Measurements from ENCODE around the gene EPC2.

EPC2 gene

DNA sequence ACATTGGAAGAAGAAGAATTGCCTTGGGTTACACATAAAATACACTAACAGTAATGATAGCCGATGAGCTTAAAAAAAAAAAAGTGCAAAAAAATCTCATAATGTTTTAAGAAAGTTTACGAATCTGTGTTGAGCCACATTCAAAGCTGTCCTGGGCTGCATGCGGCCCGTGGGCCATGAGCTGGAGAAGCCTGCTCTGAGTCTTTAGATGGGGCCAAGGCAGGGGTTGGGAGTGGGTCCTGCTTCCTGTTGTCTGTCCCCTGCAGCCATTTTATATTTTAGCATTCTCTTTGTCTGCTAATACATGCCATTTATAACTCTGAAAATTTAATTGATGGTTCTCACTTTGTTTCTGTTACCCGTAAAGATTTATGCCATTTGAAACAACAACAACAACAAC, 93.2 kb downstream of the EPC2 start:
- no peaks in the 10 kb centered on the region for H3K27me3 ChIP-seq (ENCODE audit: low read depth, low read length)
- no peak overlapping the region for H3K4me3 ChIP-seq (ENCODE audit: low read depth in 1 of 2, low read length in 2 of 2)
- no peaks in the 10 kb centered on the region for H3K36me3 ChIP-seq (ENCODE audit: control insufficient read depth in 1 of 2, insufficient read depth in 2 of 2, low read length in 2 of 2)
- H3K4me1 ChIP-seq (ENCODE audit: control insufficient read depth in 1 of 2, insufficient read depth in 2 of 2, low read length in 2 of 2), result no peaks in the 10 kb centered on the region
- H3K27ac ChIP-seq (ENCODE audit: low read length), result no peak overlapping the region
- H3K9me3 ChIP-seq (ENCODE audit: control insufficient read depth in 1 of 2, low read length in 2 of 2), result no peaks in the 10 kb centered on the region

DNA sequence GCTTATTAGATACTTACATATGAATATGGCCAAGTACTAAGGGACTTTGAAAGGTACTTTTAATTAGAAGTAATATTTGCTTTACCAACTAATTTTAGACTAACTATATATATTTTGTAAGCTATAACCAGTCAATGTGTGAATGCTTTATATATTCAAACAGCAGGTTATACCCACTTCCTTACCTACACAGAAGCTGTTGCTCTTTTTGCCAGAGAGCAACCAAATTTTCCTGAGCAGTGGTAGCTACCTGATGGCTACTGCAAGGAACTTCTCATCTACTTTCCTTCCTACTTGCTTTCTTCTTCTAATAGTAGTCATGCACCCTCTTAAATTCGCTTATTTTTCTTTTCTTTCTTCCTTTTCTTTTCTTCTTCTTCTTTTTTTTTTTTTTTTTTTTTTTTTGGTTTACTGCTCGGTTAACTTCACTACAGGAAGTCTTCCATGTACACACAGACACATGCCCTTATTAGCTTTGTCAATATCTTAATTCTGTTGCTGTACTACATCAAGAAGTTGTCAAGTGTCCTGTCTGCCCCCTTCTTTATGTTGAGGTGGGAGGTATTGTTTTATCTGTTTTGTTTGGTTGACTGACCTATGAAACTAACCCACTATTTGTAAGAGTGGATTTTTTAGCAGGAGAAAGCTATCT, 95.0 kb downstream of the EPC2 start:
- no peaks in the 10 kb centered on the region for H3K27me3 ChIP-seq (ENCODE audit: low read depth, low read length)
- no peaks in the 10 kb centered on the region for H3K36me3 ChIP-seq (ENCODE audit: control insufficient read depth in 1 of 2, insufficient read depth in 2 of 2, low read length in 2 of 2)
- H3K27ac ChIP-seq (ENCODE audit: low read length), result no peak overlapping the region
- no peak overlapping the region for H3K4me3 ChIP-seq (ENCODE audit: low read depth in 1 of 2, low read length in 2 of 2)
- no peaks in the 10 kb centered on the region for H3K9me3 ChIP-seq (ENCODE audit: control insufficient read depth in 1 of 2, low read length in 2 of 2)
- H3K4me1 ChIP-seq (ENCODE audit: control insufficient read depth in 1 of 2, insufficient read depth in 2 of 2, low read length in 2 of 2), result no peaks in the 10 kb centered on the region

DNA sequence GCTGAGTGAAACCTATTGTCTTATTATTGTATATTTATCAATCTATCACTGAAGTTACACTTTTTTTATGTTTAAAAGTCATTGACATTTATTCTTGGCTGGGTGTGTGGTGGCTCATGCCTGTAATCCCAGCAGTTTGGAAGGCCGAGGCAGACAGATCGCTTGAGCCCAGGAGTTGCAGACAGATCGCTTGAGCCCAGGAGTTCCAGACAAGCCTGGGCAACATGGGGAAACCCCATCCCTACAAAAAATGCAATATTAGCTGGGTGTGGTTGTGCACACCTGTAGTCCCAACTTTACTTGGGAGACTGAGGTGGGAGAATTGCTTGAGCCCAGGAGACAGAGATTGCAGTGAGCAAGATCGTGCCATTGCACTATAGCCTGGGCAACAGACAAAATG, 97.8 kb downstream of the EPC2 start:
- no peaks in the 10 kb centered on the region for H3K9me3 ChIP-seq (ENCODE audit: control insufficient read depth in 1 of 2, low read length in 2 of 2)
- no peaks in the 10 kb centered on the region for H3K27me3 ChIP-seq (ENCODE audit: low read depth, low read length)
- H3K36me3 ChIP-seq (ENCODE audit: control insufficient read depth in 1 of 2, insufficient read depth in 2 of 2, low read length in 2 of 2), result peaks cover 0 to 2% of the 10 kb centered on the region in 2 donors
- no peak overlapping the region for H3K4me3 ChIP-seq (ENCODE audit: low read depth in 1 of 2, low read length in 2 of 2)
- H3K4me1 ChIP-seq (ENCODE audit: control insufficient read depth in 1 of 2, insufficient read depth in 2 of 2, low read length in 2 of 2), result no peaks in the 10 kb centered on the region
- H3K27ac ChIP-seq (ENCODE audit: low read length), result no peak overlapping the region

DNA sequence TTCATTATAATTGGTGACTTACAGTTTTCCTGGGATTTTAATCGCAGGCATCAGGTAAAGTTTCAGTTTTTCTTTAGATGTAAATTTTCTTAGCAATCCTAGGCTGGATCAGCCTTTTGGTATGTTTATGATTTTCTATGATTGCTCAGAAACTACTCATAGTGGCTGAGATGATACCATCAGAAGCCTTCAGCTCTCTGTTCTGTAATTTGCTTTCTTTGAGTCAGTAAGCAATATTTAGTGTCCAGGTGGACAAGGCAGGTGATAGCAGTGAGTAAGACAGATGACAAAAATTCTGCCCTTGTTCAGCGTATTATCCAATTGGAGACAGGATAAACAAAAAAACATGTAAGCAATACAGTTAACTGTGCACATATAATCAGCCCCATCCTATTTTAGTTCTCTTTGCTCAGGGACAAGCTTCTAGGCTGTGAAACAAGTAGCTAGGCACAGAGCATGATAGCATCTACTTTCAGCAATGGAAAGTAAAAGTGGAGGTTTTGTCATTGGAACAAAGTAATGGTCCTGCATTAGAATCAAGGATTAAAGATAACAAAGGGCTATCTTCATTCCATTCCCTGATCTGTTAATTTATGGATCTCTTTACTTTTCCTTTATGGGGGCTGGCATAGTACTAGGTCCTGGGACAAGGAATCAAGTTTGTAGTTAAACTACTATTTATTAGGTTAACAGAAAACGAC, 100.8 kb downstream of the EPC2 start:
- no peak overlapping the region for H3K27ac ChIP-seq (ENCODE audit: low read length)
- no peaks in the 10 kb centered on the region for H3K27me3 ChIP-seq (ENCODE audit: low read depth, low read length)
- H3K4me3 ChIP-seq (ENCODE audit: low read depth in 1 of 2, low read length in 2 of 2), result no peak overlapping the region
- peaks cover 0 to 6% of the 10 kb centered on the region in 2 donors for H3K36me3 ChIP-seq (ENCODE audit: control insufficient read depth in 1 of 2, insufficient read depth in 2 of 2, low read length in 2 of 2)
- no peaks in the 10 kb centered on the region for H3K4me1 ChIP-seq (ENCODE audit: control insufficient read depth in 1 of 2, insufficient read depth in 2 of 2, low read length in 2 of 2)
- no peaks in the 10 kb centered on the region for H3K9me3 ChIP-seq (ENCODE audit: control insufficient read depth in 1 of 2, low read length in 2 of 2)

DNA sequence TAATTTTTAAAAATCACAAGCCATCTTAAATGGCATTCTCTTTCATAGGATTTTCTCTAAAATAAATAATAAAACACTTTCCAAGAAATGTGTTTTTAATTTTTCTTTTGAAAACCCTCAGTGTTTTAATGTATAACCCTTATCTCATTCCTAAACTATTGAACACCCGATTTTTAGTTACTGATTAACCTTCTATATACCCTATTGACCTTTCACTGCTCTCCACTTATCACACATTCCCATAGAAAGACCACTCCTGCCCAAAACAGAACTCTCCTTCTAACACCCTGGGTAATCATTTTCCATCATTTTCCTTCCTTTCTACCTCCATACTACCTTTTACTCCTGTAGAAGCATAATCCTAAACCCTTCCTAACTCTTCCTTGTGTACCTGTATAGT, 102.4 kb downstream of the EPC2 start:
- H3K4me3 ChIP-seq (ENCODE audit: low read depth in 1 of 2, low read length in 2 of 2), result no peak overlapping the region
- no peaks in the 10 kb centered on the region for H3K9me3 ChIP-seq (ENCODE audit: control insufficient read depth in 1 of 2, low read length in 2 of 2)
- H3K4me1 ChIP-seq (ENCODE audit: control insufficient read depth in 1 of 2, insufficient read depth in 2 of 2, low read length in 2 of 2), result no peaks in the 10 kb centered on the region
- no peaks in the 10 kb centered on the region for H3K27me3 ChIP-seq (ENCODE audit: low read depth, low read length)
- H3K27ac ChIP-seq (ENCODE audit: low read length), result no peak overlapping the region
- peaks cover 0 to 8% of the 10 kb centered on the region in 2 donors for H3K36me3 ChIP-seq (ENCODE audit: control insufficient read depth in 1 of 2, insufficient read depth in 2 of 2, low read length in 2 of 2)

DNA sequence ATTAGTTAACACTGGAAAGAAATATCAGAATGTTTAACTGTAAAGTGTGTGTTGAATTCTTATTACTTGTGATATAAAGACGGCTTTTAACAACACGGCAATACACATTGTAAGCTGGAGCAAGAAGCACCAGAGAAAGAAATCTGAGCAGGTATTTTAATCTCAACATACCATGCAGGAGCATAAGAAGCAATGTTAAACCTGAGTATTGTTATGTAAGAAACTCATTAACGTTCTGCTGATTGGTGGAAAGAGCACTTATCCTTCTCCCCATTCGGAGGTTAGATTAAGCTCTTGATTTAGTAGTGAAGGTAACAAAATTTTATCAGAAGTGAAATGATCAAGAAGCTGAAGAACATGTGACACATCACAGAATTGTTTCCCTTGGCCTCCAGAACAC, 107.4 kb downstream of the EPC2 start:
- no peaks in the 10 kb centered on the region for H3K9me3 ChIP-seq (ENCODE audit: control insufficient read depth in 1 of 2, low read length in 2 of 2)
- H3K36me3 ChIP-seq (ENCODE audit: control insufficient read depth in 1 of 2, insufficient read depth in 2 of 2, low read length in 2 of 2), result peaks cover 3 to 16% of the 10 kb centered on the region in 2 donors
- no peaks in the 10 kb centered on the region for H3K27me3 ChIP-seq (ENCODE audit: low read depth, low read length)
- H3K4me3 ChIP-seq (ENCODE audit: low read depth in 1 of 2, low read length in 2 of 2), result no peak overlapping the region
- H3K27ac ChIP-seq (ENCODE audit: low read length), result no peak overlapping the region
- H3K4me1 ChIP-seq (ENCODE audit: control insufficient read depth in 1 of 2, insufficient read depth in 2 of 2, low read length in 2 of 2), result peaks cover 0 to 5% of the 10 kb centered on the region in 2 donors

DNA sequence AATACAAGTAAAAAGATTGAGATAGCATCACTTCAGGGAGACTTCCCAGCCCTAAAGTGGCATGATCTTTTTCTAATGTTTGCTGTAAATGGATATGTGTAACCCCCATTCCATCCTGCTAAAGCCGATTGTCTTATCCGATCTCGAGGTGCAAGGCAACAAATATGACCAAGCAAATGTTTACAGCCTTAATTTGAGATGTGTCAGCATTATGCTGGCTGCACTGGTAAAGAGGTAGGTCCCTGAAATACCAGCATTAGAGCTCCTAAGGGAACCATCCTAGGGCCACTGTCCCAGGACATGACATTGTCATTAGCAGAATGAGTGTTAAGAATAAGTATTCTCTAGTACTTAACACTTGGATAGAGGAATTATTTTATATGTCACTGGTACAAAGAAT, 108.4 kb downstream of the EPC2 start:
- H3K36me3 ChIP-seq (ENCODE audit: control insufficient read depth in 1 of 2, insufficient read depth in 2 of 2, low read length in 2 of 2), result peaks cover 3 to 10% of the 10 kb centered on the region in 2 donors
- no peak overlapping the region for H3K27ac ChIP-seq (ENCODE audit: low read length)
- no peaks in the 10 kb centered on the region for H3K27me3 ChIP-seq (ENCODE audit: low read depth, low read length)
- H3K4me1 ChIP-seq (ENCODE audit: control insufficient read depth in 1 of 2, insufficient read depth in 2 of 2, low read length in 2 of 2), result peaks cover 0 to 5% of the 10 kb centered on the region in 2 donors
- H3K4me3 ChIP-seq (ENCODE audit: low read depth in 1 of 2, low read length in 2 of 2), result no peak overlapping the region
- no peaks in the 10 kb centered on the region for H3K9me3 ChIP-seq (ENCODE audit: control insufficient read depth in 1 of 2, low read length in 2 of 2)

DNA sequence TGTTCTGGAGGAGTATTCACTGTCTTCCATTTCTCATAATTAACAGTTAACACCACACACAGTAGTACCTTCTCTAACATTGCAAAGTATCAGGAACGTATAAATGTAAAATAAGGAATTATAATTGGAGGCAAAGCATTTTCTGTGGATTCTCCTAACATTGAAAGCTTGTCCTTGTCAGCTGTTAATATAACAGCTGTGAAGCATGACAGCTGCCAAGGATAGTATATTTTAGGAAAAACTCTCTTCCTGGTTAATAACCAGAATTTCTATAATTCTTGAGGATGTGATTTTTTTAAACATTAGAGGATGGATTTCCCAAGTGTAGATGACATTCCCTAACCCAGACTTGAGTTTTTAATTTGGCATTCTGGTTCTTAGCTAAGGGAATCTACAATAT, 110.3 kb downstream of the EPC2 start:
- H3K36me3 ChIP-seq (ENCODE audit: control insufficient read depth in 1 of 2, insufficient read depth in 2 of 2, low read length in 2 of 2), result peaks cover 3 to 10% of the 10 kb centered on the region in 2 donors
- peaks cover 0 to 5% of the 10 kb centered on the region in 2 donors for H3K4me1 ChIP-seq (ENCODE audit: control insufficient read depth in 1 of 2, insufficient read depth in 2 of 2, low read length in 2 of 2)
- H3K9me3 ChIP-seq (ENCODE audit: control insufficient read depth in 1 of 2, low read length in 2 of 2), result no peaks in the 10 kb centered on the region
- no peaks in the 10 kb centered on the region for H3K27me3 ChIP-seq (ENCODE audit: low read depth, low read length)
- H3K4me3 ChIP-seq (ENCODE audit: low read depth in 1 of 2, low read length in 2 of 2), result no peak overlapping the region
- no peak overlapping the region for H3K27ac ChIP-seq (ENCODE audit: low read length)

DNA sequence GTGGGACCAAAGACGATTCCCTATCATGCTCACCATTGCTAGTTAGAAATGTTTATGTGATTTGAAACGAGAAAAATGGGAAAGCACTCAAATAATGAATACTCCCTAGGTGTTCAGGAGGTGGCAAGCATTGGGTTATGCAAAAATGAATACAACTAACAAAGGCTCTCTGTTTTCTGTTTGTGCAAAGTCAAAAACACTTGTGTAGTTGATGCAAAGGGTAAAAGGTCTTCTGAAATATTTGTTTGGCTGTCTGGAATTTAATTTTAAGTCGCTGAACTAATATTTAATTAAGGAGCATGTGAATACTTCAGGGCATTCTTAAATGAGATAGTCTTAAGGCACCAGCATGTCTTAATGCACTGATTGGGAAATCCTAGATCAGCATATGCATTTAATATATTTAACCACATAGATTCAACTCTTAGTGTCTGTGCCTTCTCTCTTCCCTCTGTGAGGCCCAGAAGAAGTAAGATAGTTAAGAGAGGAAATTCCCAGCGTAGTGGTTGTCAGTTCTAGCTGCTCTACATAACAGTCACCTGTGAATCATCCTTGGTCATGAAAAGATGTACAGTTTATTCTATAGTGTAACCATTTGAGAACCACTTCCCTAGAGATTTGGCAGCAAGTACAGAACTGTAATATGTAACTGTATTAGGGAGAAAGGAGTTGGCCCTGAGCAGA, 111.9 kb downstream of the EPC2 start:
- Histone ChIP-seq H3K4me1 (ENCODE audit: control insufficient read depth in 1 of 2, insufficient read depth in 2 of 2, low read length in 2 of 2) (peaks cover 0 to 5% of the 10 kb centered on the region in 2 donors), H3K4me3 (ENCODE audit: low read depth in 1 of 2, low read length in 2 of 2) (no peak overlapping the region), H3K36me3 (ENCODE audit: control insufficient read depth in 1 of 2, insufficient read depth in 2 of 2, low read length in 2 of 2) (peaks cover 3 to 10% of the 10 kb centered on the region in 2 donors), H3K27me3 (ENCODE audit: low read depth, low read length) (no peaks in the 10 kb centered on the region), H3K9me3 (ENCODE audit: control insufficient read depth in 1 of 2, low read length in 2 of 2) (no peaks in the 10 kb centered on the region), H3K27ac (ENCODE audit: low read length) (no peak overlapping the region)

DNA sequence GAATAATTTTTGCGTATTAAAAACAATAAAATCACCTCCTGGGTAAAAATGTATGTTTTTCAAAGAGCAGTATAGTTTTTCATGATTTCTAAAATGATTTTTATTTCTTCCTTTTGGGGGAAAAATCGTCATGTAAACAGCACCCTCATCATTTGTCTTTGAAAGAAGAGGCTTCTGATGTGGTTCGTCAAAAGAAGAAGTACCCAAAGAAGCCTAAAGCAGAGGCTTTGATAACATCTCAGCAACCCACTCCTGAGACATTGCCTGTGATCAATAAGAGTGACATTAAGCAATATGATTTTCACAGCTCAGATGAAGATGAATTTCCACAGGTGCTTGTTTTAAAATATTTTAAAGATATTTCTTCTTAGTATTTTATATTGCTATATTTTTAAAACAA, 120.3 kb downstream of the EPC2 start:
- Histone ChIP-seq H3K36me3 (ENCODE audit: control insufficient read depth in 1 of 2, insufficient read depth in 2 of 2, low read length in 2 of 2) (peaks cover 8 to 24% of the 10 kb centered on the region in 2 donors), H3K9me3 (ENCODE audit: control insufficient read depth in 1 of 2, low read length in 2 of 2) (no peaks in the 10 kb centered on the region), H3K27ac (ENCODE audit: low read length) (no peak overlapping the region), H3K4me1 (ENCODE audit: control insufficient read depth in 1 of 2, insufficient read depth in 2 of 2, low read length in 2 of 2) (no peaks in the 10 kb centered on the region), H3K4me3 (ENCODE audit: low read depth in 1 of 2, low read length in 2 of 2) (no peak overlapping the region), H3K27me3 (ENCODE audit: low read depth, low read length) (no peaks in the 10 kb centered on the region)

DNA sequence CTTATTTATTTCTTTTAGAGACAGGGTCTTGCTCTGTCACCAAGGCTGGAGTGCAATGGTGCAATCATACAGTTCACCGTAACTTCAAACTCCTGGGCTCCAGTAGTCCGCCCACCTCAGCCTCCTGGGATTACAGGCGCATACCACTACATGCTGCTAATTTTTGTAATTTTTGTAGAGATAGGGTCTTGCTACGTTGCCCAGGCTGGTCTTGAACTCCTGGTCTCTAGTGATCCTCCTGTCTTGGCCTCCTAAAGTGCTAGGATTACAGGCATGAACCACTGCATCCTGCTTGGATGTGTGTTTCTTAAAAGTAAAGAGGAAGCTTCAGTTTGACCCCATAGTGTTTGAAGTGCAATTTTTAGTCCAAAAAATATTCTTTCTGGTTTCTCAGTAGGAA, 125.5 kb downstream of the EPC2 start:
- no peaks in the 10 kb centered on the region for H3K9me3 ChIP-seq (ENCODE audit: control insufficient read depth in 1 of 2, low read length in 2 of 2)
- no peaks in the 10 kb centered on the region for H3K4me1 ChIP-seq (ENCODE audit: control insufficient read depth in 1 of 2, insufficient read depth in 2 of 2, low read length in 2 of 2)
- H3K27ac ChIP-seq (ENCODE audit: low read length), result no peak overlapping the region
- peaks cover 16 to 34% of the 10 kb centered on the region in 2 donors for H3K36me3 ChIP-seq (ENCODE audit: control insufficient read depth in 1 of 2, insufficient read depth in 2 of 2, low read length in 2 of 2)
- H3K27me3 ChIP-seq (ENCODE audit: low read depth, low read length), result no peaks in the 10 kb centered on the region
- no peak overlapping the region for H3K4me3 ChIP-seq (ENCODE audit: low read depth in 1 of 2, low read length in 2 of 2)

All from muscle layer of duodenum (tissue), 2 donors.